BLaER1 (cell line): ENCODE data around the gene SLIT3.

ENCODE experiments used
- H3K27ac ChIP-seq: shearing (Covaris generic); formaldehyde crosslinking; 2 replicates; pipeline ENCODE4 v1.8.1; 2022
- H3K27me3 ChIP-seq: shearing (Covaris generic); formaldehyde crosslinking; 2 replicates; pipeline ENCODE4 v1.8.1; 2022
- H3K36me3 ChIP-seq: shearing (Covaris generic); formaldehyde crosslinking; 2 replicates; pipeline ENCODE4 v1.8.1; 2022
- H3K4me1 ChIP-seq: shearing (Covaris generic); formaldehyde crosslinking; 2 replicates; pipeline ENCODE4 v1.8.1; 2022
- H3K4me2 ChIP-seq: shearing (Covaris generic); formaldehyde crosslinking; 2 replicates; pipeline ENCODE4 v1.8.1; 2022
- H3K4me3 ChIP-seq: shearing (Covaris generic); formaldehyde crosslinking; 2 replicates; pipeline ENCODE4 v1.8.1; 2022
- H3K9ac ChIP-seq: shearing (Covaris generic); formaldehyde crosslinking; 2 replicates; pipeline ENCODE4 v1.8.1; 2022
- H3K9me3 ChIP-seq: shearing (Covaris generic); formaldehyde crosslinking; 2 replicates; pipeline ENCODE4 v1.8.1; 2022
- H4K20me1 ChIP-seq: shearing (Covaris generic); formaldehyde crosslinking; 2 replicates; pipeline ENCODE4 v1.8.1; 2022
- Cebpa-rat ChIP-seq: shearing (Covaris generic); IDR thresholded peaks from 2 replicates; pipeline ENCODE4 v1.8.1; 2022

The SLIT3 gene

DNA sequence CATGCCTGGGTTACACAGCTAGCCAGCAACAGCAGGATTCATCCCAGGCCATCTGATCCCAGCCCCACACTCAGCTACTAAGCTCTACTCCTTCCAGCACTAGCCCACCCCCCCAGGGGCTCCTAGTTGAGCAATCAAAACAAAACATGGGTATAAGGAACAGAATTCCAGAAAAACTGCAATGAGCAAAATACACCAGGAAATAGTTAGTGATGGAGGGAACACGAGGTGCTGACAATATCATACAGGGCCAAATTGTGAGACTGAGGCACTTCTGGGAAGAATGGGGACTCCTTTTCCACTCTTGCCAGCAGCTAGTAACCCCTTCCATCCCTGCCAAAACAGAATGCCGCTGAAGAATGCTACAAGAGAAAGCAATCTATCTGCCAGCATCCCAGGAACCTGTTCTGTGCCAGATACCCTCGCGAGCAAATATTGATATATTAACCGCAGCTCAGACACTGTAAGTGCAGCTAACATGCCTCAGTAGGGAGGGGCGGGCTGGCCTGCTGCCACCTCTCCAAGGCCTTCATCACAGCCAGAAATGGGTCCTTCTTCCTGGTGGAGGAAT is 161.4 kb downstream of the SLIT3 start:
- Histone ChIP-seq H3K4me3 (no peak overlapping the region), H3K4me1 (no peaks in the 10 kb centered on the region), H3K4me2 (no peak overlapping the region), H4K20me1 (no peaks in the 10 kb centered on the region), H3K27me3 (no peaks in the 10 kb centered on the region), H3K27ac (no peak overlapping the region), H3K9ac (no peak overlapping the region), H3K9me3 (no peaks in the 10 kb centered on the region), H3K36me3 (no peaks in the 10 kb centered on the region)
- TF ChIP-seq Cebpa-rat: no peak

DNA sequence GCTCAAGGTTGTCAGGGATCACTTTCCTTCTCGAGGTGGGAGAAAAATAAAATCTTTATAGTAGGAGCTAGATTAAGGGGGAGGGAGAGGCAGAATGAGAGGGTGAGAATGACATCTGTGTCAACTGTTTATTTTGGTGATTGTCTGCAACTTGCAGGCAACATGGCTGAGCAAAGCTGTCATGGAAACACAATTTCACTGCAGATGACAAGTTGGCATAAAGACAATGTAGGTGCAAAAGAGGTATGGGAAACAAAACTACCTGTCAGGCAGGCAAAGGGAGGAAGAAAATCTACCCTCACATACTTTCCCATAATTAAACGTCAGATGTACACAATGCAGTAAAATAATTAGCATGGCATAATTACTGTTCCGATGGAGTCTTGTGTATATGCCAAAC is 167.4 kb downstream of the SLIT3 start:
- H3K9me3 ChIP-seq: no peaks in the 10 kb centered on the region
- no peak for TF ChIP-seq Cebpa-rat
- no peaks in the 10 kb centered on the region for H3K4me1 ChIP-seq
- H3K9ac ChIP-seq: no peak overlapping the region
- H3K27ac ChIP-seq: no peak overlapping the region
- no peaks in the 10 kb centered on the region for H4K20me1 ChIP-seq
- H3K36me3 ChIP-seq: no peaks in the 10 kb centered on the region
- H3K27me3 ChIP-seq: no peaks in the 10 kb centered on the region
- no peak overlapping the region for H3K4me2 ChIP-seq
- no peak overlapping the region for H3K4me3 ChIP-seq

DNA sequence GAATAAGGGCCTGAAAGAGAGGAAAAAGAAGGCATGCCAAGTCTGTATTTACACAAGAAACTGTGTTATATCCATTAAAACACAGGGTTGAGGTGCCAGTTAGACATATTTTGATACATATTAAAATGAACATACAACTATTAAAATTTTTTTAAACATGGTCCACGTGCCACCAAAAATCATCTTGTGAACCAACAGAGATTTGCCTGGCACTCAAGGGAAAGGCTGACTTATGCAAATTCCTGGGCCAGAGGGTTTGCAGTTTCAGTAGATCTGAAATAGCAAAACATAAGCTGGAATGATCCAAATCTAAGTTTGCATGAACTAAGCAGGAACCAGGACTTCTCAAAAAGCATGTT is 168.7 kb downstream of the SLIT3 start:
- no peaks in the 10 kb centered on the region for H3K9me3 ChIP-seq
- H3K4me1 ChIP-seq: no peaks in the 10 kb centered on the region
- no peaks in the 10 kb centered on the region for H3K27me3 ChIP-seq
- no peaks in the 10 kb centered on the region for H3K36me3 ChIP-seq
- no peak for TF ChIP-seq Cebpa-rat
- H3K27ac ChIP-seq: no peak overlapping the region
- H3K4me2 ChIP-seq: no peak overlapping the region
- H4K20me1 ChIP-seq: no peaks in the 10 kb centered on the region
- H3K9ac ChIP-seq: no peak overlapping the region
- H3K4me3 ChIP-seq: no peak overlapping the region

DNA sequence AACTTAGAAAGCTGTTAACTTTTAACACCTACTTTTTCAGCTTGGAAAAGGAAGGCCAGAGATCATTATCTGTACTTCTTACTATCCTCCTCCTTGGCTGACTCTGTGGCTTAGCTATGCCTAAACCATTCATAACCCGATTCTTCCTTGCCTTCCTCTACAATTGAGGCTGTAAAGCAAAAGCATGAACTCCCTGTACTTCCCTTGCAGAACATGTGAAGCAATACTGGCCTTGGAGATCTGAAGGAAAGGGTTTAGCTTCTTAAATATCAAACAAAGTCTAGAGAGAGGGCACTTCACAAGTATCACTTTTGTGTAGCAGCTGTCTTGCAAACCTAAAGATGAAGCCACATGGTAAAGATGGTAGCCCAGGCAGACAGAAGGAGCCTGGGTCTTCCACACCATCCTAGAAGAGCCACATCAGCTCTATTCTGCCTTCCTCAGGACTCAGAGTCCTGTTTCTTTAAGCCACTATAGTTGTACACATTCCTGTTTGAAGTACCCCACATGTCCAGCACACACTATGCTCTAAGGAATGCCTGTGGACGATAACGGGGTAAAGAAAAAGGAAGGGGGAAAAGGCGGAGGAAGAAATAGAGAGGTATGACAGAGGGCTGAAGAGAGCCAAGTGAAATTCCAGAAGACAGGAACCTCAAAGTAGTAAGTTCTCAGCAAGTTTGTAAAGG is 169.2 kb downstream of the SLIT3 start:
- TF ChIP-seq Cebpa-rat: no peak
- H3K9ac ChIP-seq: no peak overlapping the region
- H3K9me3 ChIP-seq: no peaks in the 10 kb centered on the region
- H3K4me1 ChIP-seq: no peaks in the 10 kb centered on the region
- H3K4me2 ChIP-seq: no peak overlapping the region
- no peaks in the 10 kb centered on the region for H4K20me1 ChIP-seq
- no peaks in the 10 kb centered on the region for H3K36me3 ChIP-seq
- H3K4me3 ChIP-seq: no peak overlapping the region
- H3K27ac ChIP-seq: no peak overlapping the region
- H3K27me3 ChIP-seq: no peaks in the 10 kb centered on the region

DNA sequence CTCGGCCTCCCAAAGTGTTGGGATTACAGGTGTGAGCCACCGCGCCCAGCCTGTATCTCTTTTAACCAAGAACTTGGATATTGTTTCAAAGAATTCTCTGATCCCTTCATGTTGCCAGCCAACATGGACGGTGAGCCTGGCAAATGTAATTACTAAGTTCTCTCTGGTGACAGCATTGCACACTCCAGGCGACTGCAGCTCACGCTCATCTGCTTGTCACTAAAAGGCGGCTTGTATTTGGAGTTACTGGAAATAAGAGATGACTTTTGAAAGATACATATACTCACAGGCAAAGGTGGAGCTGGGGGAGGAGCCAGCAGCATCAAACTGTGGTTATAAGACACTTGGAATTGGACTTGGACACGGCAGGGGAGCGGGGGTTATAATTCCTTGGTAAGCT is 172.3 kb downstream of the SLIT3 start:
- TF ChIP-seq Cebpa-rat: no peak
- no peak overlapping the region for H3K4me3 ChIP-seq
- H3K4me1 ChIP-seq: no peaks in the 10 kb centered on the region
- no peaks in the 10 kb centered on the region for H4K20me1 ChIP-seq
- no peak overlapping the region for H3K4me2 ChIP-seq
- no peak overlapping the region for H3K9ac ChIP-seq
- no peaks in the 10 kb centered on the region for H3K27me3 ChIP-seq
- no peaks in the 10 kb centered on the region for H3K9me3 ChIP-seq
- no peaks in the 10 kb centered on the region for H3K36me3 ChIP-seq
- no peak overlapping the region for H3K27ac ChIP-seq

DNA sequence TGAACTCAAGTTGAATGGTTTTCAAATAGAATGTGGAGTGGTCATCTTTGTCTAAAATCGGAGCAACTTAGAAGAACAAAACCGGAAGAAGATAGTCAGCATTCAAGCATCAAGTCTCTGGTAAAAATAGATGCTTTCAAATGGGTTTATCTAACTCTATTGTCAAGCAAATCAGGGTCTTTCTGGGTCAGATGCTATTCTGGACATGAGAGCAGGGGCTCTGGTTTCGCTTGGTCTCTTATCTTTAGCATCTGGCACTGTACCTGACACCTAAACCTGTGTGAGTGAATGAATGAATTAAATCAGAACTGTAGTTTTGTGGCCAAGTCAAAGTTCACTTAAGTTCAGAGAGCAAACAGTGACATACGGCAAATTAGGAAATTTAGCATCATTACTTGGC is 173.5 kb downstream of the SLIT3 start:
- H3K4me3 ChIP-seq: no peak overlapping the region
- H4K20me1 ChIP-seq: no peaks in the 10 kb centered on the region
- no peaks in the 10 kb centered on the region for H3K36me3 ChIP-seq
- H3K4me1 ChIP-seq: no peaks in the 10 kb centered on the region
- no peak overlapping the region for H3K27ac ChIP-seq
- TF ChIP-seq Cebpa-rat: no peak
- H3K9ac ChIP-seq: no peak overlapping the region
- H3K9me3 ChIP-seq: no peaks in the 10 kb centered on the region
- no peak overlapping the region for H3K4me2 ChIP-seq
- no peaks in the 10 kb centered on the region for H3K27me3 ChIP-seq

DNA sequence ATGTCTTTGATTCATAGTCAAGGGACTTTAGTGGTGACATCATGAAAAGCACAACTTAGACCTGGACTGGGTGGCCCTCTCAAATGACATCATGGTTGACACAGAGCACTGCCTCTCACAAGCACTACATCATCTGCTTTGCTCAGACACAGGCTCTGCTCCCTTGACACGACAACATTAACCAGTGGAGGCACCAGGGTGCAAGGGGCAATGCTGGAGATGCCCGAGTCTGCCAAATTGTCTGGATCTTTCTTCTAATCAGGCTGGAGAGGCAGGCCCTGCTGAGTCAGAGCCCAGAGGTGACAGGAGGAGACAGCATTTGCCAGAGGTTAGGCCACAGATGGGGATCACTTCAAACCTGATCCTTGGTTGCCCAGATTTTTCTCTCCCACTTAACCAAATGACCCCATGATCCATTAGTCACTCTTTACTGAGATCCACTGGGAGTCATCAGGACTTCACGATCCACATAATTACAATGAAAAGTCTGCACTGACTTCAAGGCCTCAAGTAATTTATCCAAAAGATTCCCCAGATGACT is 174.4 kb downstream of the SLIT3 start:
- no peak overlapping the region for H3K27ac ChIP-seq
- no peaks in the 10 kb centered on the region for H4K20me1 ChIP-seq
- no peak overlapping the region for H3K9ac ChIP-seq
- H3K36me3 ChIP-seq: no peaks in the 10 kb centered on the region
- no peaks in the 10 kb centered on the region for H3K27me3 ChIP-seq
- no peaks in the 10 kb centered on the region for H3K4me1 ChIP-seq
- H3K9me3 ChIP-seq: no peaks in the 10 kb centered on the region
- no peak overlapping the region for H3K4me3 ChIP-seq
- TF ChIP-seq Cebpa-rat: no peak
- H3K4me2 ChIP-seq: no peak overlapping the region

DNA sequence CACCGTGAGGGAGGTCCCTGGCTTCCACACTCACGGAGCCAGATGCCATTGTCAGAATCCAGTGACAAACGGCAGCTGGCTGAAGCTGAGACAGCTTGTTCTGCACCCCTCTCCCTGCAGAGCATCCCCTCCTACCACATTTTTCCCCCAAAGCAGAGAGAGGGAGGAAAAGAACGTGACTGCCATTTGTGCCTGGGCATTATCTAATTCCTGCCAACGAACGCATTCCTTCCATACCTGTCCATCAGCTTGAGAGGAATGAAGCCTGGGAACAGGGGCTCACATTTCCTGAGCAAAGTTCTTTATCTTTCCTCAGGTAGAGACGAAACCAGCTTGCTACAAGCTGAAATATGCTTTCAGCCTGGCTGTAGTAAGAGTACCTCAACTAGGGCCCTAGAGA is 175.4 kb downstream of the SLIT3 start:
- Histone ChIP-seq H3K27me3 (no peaks in the 10 kb centered on the region), H3K4me2 (no peak overlapping the region), H3K36me3 (no peaks in the 10 kb centered on the region), H4K20me1 (no peaks in the 10 kb centered on the region), H3K4me3 (no peak overlapping the region), H3K9ac (no peak overlapping the region), H3K4me1 (no peaks in the 10 kb centered on the region), H3K9me3 (no peaks in the 10 kb centered on the region), H3K27ac (no peak overlapping the region)
- TF ChIP-seq Cebpa-rat: no peak

DNA sequence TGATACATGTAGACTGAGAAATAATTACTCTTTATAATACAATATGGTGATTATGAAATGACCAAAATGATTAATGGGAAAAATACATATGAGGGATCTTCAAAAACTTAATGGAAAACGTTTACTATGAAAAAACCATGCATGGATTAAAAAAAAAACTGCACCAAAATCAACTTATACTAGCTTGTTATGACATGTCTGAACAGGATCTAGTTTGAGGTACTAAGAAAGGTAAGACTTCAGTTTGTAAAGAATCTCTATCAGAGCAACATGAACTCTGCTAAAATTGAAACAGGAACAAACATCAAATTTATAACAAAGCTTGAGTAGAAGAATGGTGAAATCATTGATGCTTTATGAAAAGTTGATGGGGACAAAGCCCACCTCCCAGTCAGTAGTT is 178.0 kb downstream of the SLIT3 start:
- H3K4me1 ChIP-seq: no peaks in the 10 kb centered on the region
- no peak for TF ChIP-seq Cebpa-rat
- no peaks in the 10 kb centered on the region for H4K20me1 ChIP-seq
- no peak overlapping the region for H3K9ac ChIP-seq
- no peak overlapping the region for H3K4me3 ChIP-seq
- no peaks in the 10 kb centered on the region for H3K36me3 ChIP-seq
- H3K27me3 ChIP-seq: no peaks in the 10 kb centered on the region
- H3K27ac ChIP-seq: no peak overlapping the region
- H3K4me2 ChIP-seq: no peak overlapping the region
- no peaks in the 10 kb centered on the region for H3K9me3 ChIP-seq

DNA sequence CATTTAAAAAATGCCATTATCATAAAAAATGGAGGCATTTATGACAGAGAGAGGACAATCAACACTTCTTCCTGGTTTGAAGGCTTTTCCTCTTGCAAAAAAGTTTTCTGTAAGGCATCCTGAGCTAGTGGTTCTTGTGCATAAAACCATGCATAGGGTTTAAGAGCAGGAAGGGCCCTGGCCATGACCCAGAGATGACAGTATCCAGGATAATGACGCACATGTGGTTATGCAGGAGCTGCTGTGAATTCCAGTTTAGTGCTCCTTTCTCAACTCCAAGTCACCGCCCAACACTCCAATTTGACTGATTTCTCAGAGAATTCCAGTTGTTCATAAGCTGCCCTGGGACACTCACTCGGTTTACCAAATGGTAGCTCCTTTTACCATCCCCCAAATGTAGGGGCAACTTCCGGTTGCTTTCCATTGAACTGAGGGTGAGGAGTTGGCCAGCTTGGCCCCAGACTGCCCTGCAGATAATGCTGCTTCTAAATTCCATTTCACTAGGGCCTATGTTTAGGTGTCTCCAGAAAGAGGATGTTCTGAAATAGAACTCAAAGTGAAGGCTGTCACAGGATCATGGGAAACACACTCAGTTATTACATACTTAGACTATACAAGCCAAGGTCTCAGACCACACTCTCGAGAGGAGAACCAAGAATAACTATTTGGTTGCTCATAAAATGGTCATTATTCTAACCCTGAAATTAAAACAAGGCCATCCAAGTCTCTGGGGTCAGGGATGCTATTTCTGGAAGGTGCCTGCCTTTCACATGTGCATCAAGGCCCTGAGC is 179.1 kb downstream of the SLIT3 start:
- H3K9me3 ChIP-seq: no peaks in the 10 kb centered on the region
- no peaks in the 10 kb centered on the region for H3K36me3 ChIP-seq
- no peak overlapping the region for H3K9ac ChIP-seq
- H3K27ac ChIP-seq: no peak overlapping the region
- H3K4me2 ChIP-seq: no peak overlapping the region
- no peaks in the 10 kb centered on the region for H3K27me3 ChIP-seq
- no peak for TF ChIP-seq Cebpa-rat
- no peaks in the 10 kb centered on the region for H4K20me1 ChIP-seq
- H3K4me3 ChIP-seq: no peak overlapping the region
- no peaks in the 10 kb centered on the region for H3K4me1 ChIP-seq
